Kidney capillary endothelial cell (primary cell): ENCODE measurements around the gene B3GNT2.

Source experiments
- DNase-seq: peaks from one replicate; pipeline ENCODE4 v3.0.0-alpha.2; 2018; ENCODE audit warnings: low spot score

Gene B3GNT2

DNA sequence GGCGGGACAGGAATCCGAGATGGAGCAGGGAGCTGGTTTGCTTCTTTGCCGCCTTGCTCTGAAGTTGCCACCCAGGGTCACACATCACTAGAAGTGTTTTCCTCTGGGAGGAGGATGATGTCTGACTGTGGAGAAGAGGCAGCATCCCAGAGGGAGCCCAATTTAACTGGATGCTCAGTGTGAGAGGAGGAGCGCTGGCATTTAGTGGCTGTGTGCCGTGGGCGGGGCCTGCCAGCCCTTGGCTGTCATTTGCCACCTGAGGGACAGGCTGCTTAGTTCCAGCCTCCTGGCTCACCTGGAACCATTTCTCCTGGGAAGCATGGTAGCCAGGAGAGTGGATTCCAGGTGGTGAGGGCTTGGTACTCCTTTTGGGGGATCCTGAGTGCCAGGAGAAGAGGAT lies 9.6 kb downstream of the B3GNT2 start:
- no peak for DNase-seq

DNA sequence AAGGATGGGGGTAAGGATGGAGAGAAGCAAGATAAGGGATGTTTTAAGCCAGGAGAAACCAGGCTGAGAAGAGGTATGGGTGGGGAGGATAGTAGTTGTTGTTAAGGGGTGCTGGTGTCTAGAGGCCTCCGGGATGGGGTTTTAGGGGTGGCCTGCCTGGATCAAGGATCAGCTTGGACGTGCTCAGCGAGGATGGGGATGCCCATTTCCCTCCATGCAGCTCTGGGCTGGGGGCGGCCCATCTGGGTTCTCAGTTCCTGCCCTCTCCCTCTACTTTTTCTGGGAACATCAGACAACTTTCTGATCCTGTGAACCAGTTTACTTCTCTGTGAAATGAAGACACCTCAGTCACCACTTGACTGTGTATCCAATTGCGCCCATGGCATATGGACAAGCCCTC lies 10.1 kb downstream of the B3GNT2 start:
- no peak for DNase-seq

DNA sequence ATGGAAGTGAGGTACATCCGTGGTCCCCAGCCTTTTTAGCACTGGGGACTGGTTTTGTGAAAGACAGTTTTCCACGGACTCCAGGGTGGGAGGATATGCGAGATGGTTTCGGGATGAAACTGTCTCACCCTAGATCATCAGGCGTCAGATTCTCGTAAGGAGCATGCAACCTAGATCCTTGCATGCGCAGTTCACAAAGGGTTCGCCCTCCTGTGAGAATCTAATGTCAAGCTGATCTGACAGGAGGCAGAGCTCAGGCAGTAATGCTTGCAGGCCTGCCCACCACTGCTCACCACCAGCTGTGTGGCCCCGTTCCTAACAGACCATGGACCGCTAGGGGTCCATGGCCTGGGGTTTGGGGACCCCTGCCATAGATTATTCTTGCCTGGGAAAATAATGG lies 11.6 kb downstream of the B3GNT2 start:
- no peak for DNase-seq

DNA sequence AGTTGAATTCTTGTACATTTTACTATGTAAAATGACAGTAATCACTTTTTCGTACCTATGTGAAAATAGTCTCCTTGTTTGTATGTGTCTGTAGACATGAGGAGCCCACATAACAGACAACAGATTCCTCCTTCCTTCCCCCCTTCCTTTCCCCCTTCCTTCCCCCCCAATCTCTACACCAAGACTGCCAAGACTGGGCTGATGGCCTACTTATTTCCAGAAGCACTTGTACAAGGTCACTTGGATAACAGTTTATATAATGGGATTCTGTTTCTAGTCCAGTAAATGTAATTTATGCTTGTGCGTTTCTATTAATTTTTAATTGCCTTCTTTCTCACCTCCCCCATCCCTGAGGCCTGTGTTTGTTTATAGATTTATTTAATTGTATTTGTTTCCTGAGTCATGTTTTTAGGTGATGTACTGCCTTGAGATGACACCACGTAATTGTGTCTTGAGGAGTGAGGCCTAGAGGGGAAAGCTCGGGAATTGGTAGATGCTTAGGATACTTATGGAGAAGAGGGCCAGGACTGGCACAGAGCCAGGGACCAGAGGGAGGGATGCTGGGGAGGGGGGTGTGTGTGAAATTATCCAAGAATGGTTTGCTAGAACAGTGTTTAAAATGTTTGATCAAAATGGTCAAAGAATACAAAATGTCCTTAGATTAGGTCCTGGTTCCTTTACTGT lies 12.3 kb downstream of the B3GNT2 start:
- no peak for DNase-seq

DNA sequence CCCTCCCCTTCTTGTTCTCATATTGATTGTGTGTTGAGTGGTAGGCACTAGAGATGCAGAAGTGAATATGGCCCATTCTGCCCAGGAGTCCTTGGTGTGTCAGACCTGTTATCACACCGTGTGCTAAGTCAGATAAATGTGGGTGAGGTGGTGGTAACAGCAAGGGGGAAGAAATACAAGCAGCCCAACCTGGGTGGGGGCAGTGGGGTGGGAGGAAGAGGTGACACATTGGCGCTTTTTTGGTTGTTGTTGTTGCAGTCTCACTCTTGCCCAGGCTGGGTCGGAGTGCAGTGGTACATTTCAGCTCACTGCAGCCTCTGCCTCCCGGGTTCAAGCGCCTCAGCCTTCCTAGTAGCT lies 12.8 kb downstream of the B3GNT2 start:
- no peak for DNase-seq

DNA sequence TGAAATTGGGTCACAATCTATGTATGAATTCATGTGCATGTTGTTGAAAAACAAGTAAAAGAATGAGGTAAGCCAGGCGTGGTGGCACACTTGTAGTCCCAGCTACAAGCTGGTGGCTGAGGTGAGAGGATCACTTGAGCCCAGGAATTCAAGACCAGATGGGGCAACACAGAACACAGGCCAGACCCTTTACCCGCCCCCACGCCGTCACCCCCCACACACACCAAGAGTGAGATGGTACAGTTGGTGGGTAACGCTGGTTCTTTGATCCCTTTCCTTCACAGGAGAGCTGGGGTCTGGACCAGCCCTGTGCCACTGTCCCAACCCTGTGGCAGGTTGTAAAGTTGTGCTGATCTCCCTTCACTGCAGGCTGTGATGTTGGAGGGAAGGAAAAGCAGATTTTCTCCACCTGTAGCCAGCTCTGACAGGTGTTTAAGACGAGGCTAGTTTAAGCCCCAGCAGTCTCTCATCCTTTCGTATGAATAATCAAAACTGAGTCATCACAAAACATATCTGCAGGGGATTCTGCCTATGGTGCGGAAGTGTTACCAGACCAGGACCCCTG lies 13.6 kb downstream of the B3GNT2 start:
- DNase-seq: no peak

DNA sequence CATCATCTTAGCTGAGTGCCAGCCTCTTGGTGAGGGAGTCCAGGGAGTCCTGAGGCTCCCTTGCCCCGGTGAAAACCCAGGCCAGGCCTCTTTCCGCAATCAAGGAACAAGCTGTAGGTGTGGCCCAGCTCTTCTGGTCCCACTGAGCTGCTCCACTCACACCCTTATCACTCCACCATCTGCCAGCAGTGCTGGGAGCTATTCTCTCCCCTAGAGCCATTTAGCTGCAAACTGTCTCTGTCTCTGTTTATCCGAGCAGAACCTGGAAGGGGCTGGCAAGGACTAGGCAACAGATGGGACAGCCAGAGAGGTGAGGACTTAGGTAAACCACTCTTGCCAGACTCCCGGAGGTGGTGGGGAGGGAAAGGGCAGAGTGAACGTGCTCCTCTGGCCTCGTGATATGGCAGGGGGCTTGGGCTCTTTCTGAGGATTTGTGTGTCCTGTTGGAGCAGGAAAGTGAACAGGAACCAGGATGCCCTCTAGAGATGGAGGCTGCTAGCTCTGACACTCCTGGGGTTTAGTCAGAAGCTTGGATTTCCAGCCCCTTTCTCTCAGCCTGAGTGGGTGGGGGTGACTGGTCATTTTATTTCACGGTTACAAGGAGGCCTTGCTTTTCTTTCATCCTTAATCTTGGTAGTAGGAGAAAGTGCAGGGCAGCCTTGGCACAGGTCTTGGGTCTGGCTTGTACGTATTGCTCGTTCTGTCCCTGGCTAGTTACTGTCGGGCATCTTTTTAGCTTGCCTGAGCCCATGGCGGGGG lies 19.6 kb downstream of the B3GNT2 start:
- no peak for DNase-seq

DNA sequence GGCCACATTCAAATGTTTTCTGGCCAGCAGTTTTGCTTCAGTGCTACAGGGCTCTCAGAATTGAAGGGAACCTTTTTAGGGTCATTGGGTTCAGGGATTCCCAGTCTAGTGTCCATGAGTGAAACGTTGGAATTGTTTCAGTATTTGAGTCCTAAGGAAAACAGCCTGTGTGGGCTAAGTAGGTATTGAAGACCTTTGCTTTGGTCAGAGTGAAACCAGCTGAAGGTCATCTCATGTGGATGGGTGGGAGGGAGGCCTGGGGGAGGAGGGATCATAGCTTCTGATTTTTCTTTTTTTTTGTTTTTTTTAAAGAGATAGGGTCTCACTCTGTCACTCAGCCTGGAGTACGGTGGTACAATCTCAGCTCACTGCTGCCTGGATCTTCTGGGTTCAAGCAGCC lies 20.2 kb downstream of the B3GNT2 start:
- DNase-seq: no peak

DNA sequence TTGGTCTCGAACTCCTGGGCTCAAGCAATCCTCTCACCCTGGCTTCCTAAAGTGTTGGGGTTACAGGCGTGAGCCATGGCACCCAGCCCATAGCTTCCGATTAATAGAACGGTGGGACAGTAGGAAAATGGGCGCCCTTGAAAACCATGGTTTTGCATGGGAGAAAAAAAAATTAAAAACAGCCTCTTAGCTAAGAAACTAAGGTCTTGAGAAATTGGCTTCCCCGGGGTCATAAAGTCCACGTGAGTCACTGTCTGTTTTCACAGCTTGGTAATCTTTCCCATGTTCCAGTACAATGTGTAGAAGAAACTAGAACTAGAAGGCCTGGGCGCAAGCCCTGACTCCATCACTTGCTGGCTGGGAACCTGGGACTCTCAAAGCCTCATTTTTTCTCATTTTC lies 20.7 kb downstream of the B3GNT2 start:
- no peak for DNase-seq

DNA sequence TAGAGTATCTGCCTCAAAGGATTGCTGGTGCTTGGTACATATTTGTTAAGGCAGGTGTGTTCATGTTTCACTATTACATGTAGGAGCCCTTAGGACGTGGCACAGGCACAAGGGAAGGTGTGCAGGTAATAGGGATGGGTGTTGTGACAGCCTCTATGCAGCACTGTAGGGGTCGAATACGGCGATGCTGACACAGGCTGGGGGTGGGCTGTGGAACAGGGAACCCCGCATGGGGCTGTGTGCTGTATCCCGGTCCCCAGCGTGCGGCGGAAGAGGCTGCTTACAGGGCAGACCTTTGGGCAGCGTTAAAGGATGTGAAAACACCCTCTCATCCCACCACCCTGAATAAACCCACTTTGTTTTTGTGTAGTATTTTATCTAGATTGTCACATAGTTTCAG lies 21.5 kb downstream of the B3GNT2 start:
- no peak for DNase-seq

DNA sequence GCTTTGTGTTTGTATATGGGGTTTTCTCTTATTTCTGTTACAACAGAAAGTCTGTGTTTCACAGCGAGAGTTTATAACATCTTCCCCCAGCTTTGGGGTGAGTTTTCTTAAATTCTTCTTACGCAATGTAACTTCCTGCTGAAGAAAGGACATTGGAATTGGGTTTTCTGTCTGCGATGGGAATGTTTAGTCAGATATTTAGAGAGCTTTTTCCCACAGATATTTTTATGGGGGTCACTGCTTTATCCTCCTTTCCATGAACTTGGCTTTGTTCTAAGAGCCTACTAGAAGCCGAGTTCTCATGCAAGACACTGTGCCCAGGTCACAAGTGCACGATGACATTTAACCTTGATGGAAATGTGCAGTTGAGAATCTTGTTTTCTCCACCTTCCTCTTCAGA lies 22.1 kb downstream of the B3GNT2 start:
- no peak for DNase-seq

DNA sequence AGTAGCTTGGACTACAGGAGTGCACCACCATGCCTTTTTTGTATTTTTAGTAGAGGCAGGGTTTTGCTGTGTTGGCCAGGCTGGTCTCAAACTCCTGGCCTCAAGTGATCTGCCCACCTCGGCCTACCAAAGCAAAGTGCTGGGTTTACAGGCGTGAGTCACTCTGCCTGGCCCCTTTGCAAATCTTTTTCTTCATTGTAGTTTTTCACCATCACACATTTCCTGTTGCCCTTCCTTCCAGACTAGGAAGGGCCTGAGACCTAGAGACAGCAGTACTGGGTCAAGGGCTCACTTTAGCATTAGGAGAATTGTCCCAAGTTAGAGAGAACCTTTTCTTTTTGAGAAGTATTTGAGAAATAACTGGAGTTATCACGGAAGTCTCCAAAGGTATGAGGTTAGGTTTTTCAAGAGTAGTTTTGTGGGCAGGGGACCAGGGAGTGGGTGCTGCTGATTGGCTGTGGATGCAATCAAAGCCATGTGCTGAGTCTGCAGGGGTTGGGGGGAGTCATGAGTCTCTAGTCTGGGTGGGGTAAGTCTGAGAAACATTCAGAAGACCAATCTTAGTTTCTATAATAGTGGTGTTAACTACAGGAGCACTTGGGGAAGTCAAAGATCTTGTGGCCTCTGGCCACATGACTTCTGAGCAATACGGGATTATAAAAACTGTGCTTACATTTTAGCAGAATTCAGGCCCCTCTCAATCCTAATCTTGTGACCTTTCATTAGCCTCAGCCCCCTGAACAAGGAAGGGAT lies 23.7 kb downstream of the B3GNT2 start:
- DNase-seq: no peak

DNA sequence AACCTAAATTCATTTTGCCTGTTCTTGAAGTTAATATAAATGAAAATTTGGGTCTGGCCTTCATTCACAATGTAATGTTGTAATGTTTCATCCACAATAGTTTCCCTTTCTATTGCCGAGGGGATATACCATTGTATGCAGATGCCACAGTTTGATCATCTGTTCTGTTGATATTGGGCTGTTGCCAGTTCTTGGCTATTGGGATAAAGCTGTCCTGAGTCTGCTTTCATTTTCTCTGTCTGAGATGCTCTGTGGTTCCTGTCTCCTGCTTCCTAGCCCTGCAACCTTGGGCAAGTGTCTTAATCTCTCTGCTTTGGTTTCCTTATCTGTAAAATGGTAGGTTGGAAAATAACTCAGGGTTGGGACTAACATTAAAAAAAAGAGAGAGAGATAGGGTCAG lies 25.2 kb downstream of the B3GNT2 start:
- DNase-seq: no peak

DNA sequence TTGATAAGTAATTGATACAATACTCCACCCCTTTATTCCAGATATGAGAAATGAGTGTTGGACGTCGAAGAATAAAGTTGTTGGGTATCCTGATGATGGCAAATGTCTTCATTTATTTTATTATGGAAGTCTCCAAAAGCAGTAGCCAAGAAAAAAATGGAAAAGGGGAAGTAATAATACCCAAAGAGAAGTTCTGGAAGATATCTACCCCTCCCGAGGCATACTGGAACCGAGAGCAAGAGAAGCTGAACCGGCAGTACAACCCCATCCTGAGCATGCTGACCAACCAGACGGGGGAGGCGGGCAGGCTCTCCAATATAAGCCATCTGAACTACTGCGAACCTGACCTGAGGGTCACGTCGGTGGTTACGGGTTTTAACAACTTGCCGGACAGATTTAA lies 26.3 kb downstream of the B3GNT2 start:
- no peak for DNase-seq

DNA sequence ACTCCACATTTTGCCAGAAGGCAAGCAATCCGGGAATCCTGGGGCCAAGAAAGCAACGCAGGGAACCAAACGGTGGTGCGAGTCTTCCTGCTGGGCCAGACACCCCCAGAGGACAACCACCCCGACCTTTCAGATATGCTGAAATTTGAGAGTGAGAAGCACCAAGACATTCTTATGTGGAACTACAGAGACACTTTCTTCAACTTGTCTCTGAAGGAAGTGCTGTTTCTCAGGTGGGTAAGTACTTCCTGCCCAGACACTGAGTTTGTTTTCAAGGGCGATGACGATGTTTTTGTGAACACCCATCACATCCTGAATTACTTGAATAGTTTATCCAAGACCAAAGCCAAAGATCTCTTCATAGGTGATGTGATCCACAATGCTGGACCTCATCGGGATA lies 26.8 kb downstream of the B3GNT2 start:
- no peak for DNase-seq

DNA sequence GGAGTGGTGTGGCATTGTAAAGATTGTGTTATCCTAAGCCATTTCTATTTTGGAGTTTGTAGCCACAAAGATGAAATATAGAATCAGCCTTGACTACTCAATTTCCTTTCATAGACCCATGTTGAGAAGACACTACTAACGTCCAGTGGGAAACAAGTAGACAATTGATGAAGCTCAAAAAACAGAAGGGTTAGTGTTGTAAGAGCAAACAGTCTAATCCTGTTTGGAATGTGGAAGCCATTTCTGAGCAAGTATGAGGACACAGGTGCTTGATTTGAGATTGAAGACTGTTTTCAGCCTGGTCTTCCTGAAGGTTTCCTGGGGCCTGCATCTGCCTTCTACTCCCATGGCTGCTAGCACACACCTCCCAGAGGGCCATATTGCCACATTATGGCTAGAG lies 29.1 kb downstream of the B3GNT2 start:
- no peak for DNase-seq

DNA sequence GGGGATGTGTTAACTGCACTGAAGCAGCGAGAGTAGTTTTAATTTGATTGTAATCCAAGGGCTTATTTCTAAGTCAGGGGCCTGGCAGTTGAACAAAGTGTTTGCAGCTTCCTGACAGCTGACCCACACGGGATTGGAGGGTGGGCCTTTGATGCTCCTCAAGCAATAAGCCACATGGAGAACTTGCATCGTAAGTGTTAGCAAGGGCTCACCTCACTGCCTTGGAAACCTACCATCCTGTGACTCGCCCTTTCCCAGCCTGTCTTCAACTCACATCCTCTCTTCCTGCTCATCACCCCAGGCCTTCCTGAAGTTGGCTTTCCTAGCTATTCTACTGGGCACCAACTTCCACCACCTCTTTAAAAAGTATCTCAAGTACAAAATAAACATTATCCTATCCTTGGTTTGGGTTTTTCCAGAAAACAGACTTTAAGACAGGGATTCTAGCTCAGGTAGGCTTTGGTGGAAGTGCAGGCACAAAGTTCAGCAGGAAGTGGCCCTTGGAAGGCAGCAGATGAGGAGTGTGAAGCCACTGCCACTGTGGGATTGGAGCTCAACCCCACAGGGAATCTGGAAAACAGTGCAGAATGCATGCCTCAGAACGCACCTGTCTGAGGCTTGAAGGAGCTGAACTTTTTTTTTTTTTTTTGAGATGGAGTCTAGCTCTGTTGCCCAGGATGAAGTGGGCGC lies 31.6 kb downstream of the B3GNT2 start:
- peak; percentile 11 for DNase-seq

DNA sequence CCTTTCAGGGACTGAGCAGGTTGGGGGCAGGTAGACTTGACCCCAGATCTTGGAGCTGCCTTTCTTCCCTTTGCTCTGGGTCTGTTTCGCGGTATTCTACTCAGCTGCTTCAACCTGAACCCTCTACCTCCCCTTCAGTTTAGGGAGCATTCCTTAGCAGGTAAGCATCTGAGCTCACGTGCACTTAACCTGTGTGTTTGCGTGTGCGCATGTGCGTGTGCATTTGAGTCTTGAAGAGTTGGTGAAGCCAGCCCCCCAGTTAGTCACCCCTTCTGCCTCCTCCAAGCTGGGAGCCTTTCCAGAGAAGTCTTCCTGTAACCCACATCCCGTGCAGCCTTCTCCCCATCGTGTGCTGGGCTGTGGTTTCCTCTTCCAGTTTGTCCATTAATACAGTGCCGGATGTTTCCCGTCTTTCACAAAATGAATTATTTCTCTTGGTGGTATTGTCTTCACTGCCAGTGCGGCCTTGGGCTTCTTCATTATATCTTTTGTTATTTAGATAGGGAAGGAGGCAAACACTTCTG lies 33.2 kb downstream of the B3GNT2 start:
- peak; percentile 15 for DNase-seq

DNA sequence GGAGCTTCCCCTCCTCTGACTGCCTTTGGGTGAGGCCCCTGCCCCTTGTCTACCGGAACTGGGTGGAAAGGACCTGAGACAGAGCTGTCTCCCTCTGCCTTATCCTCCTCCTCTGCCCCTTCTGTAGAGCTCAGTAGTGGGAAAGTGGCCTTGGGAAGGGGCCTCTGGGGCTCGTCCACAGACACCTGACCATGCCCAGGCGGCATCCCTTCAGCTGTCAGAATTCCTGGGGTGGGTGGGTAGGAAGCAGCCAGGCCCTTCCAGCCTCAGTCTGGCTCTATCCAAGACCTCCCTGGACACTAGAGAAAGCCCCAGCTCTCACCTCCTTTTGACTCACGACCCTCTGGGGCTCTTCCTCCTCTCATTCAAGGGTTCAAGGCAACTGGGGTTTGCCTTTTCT lies 35.6 kb downstream of the B3GNT2 start:
- DNase-seq: no peak

DNA sequence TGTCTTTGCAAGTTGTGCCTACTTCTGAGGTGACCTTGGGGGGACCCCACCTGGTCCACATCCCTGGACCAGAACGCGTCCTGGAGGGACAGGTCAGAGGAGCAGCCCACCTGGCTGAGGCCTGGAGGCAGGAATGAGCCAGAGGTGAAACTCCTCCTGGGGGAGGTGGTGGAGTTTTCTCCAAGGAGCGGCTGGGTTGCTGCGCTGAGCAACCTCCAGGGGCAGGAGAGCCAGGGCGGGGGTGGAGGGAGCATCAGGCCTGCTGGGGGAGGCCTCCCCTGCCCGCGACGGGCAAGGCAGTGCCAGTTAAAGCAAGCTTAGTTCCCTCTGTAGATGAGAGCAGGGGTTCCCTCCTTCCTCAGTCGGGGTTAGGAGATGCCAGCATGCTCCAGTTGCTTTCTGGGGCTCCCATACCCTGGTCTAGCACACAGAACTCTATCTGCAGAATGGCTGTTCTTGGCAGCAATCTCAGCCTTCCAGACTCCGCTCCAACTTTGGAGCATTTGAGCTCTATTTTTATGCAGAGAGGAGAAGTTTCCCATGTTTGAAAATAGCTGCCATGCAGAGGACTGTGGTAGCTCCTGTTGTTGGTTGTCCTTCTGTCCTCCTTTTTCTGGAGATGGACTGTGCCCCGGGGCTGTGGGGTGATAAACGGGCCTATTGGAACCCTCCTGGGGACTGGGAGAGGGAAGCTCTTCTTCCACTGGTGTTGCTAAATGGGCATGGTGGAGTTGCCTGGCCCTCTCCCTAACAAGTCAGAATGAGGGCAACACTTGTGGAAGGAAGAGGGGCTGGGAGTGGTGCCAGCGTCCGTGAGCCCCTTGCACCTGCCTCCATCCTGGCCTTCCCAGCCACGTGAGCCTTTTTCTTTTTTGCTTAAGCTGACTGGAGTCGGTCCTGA lies 39.1 kb downstream of the B3GNT2 start:
- DNase-seq: no peak

DNA sequence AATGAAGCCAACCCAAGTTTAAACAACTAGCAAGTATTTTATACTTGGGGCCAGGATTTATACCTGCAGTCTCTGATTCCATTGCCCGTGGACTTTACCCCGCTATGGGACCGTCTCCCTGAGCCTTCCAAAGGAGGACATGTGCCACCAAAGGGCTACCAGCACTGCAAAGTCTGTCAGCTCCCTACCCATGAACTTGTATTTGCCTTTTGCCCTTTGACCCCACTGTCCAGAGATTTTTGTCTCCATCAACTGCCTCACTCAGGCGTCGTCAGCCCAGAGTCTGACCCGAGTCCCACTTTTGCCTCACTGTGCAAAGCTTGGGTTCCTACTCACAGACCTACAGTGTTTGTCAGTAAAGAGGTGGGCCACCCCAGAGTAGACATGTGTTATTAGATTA lies 40.6 kb downstream of the B3GNT2 start:
- no peak for DNase-seq
